Middle frontal gyrus (tissue), 1 donor: ENCODE data around the gene PLCB1.

Experiments used
- DNase-seq: peaks from one replicate; pipeline ENCODE4 v3.0.0-alpha.2; 2015; ENCODE audit warnings: low spot score; ENCODE audit errors: extremely low spot score

Gene PLCB1

GRCh38 chr20:8917084-8917483 is 785.0 kb downstream of the PLCB1 start:
- DNase-seq = no peak

- no peak for DNase-seq
Observed at GRCh38 chr20:8918145-8918544, 786.1 kb downstream of the PLCB1 start.

- DNase-seq = no peak
Observed at GRCh38 chr20:8924539-8924938, 792.5 kb downstream of the PLCB1 start.

- no peak for DNase-seq
Observed at GRCh38 chr20:8930726-8931125, 798.7 kb downstream of the PLCB1 start.

- DNase-seq = no peak
Observed at GRCh38 chr20:8932192-8933165, 800.4 kb downstream of the PLCB1 start.

- DNase-seq = no peak
Observed at GRCh38 chr20:8933381-8933807, 801.3 kb downstream of the PLCB1 start.

- no peak for DNase-seq
Observed at GRCh38 chr20:8934362-8934761, 802.3 kb downstream of the PLCB1 start.
